Measurements from ENCODE around the gene AGA. TPM values are rescaled to one million over a fixed set of nuclear protein-coding genes. Genes with fewer than 3 reads are reported as not detected.

AGA gene
- total and polyA plus RNA-seq, 2 of the 4 experiments (the other 2 are of a cell fraction) = 26.3 to 38.5 TPM

- Histone ChIP-seq H4K5ac (ENCODE audit: low read depth, low read length) (peak overlapping the region; percentile 32; the same call in 1 of the 2 replicates), H2BK120ac (ENCODE audit: low read depth, low read length) (no peak overlapping the region; the same call in 1 of the 2 replicates), H2AK9ac (replicated peaks; ENCODE audit: low read depth, low read length, poor library complexity) (no peak overlapping the region), H4K20me1 (ENCODE audit: insufficient read depth, low read length) (no peaks in the 10 kb centered on the region), H3K4me2 (ENCODE audit: low read depth, low read length) (no peak overlapping the region), H2BK20ac (ENCODE audit: low read depth, low read length) (no peak overlapping the region; the same call in 1 of the 2 replicates), H3K27ac (ENCODE audit: insufficient read depth, low read length) (peak overlapping the region; percentile 22; the same call in 1 of the 2 replicates), H2BK5ac (ENCODE audit: low read depth, low read length, poor library complexity, severe bottlenecking) (no peak overlapping the region), H3K56ac (ENCODE audit: extremely low read depth, insufficient read depth, low read length) (no peak overlapping the region), H3K4me3 (ENCODE audit: insufficient read depth, low read depth, low read length) (no peak overlapping the region), H2AK5ac (ENCODE audit: low read depth, low read length) (no peak overlapping the region), H3K9ac (ENCODE audit: low read depth, low read length) (no peak overlapping the region), H3K9me3 (ENCODE audit: control insufficient read depth, insufficient read depth, low read length) (no peaks in the 10 kb centered on the region), H4K91ac (ENCODE audit: insufficient read depth, low read depth, low read length) (0 out of 2 replicates have a peak overlapping the region, but pooled peaks have one; percentile 1), H3K4me1 (ENCODE audit: control insufficient read depth, insufficient read depth, low read length) (peaks cover 2% of the 10 kb centered on the region; the same call in 1 of the 2 replicates), H4K8ac (ENCODE audit: low read depth in 2 of 2, low read length in 2 of 2) (no peak overlapping the region), H3K27me3 (ENCODE audit: control insufficient read depth, insufficient read depth, low read length) (no peaks in the 10 kb centered on the region), H2BK15ac (ENCODE audit: low read depth, low read length) (peak overlapping the region; percentile 55; the same call in 1 of the 3 replicates), H3K9me1 (ENCODE audit: insufficient read depth, low read length) (no peaks in the 10 kb centered on the region), H3K4ac (ENCODE audit: low read depth, low read length) (no peak overlapping the region), H3K14ac (replicated peaks; ENCODE audit: low read depth, low read length) (no peak overlapping the region), H3K36me3 (ENCODE audit: control insufficient read depth, insufficient read depth, low read length) (no peaks in the 10 kb centered on the region), H2AFZ (replicated peaks; ENCODE audit: low read length, poor library complexity) (no peak overlapping the region), H3K79me1 (ENCODE audit: low read depth in 1 of 2, low read length in 2 of 2) (no peaks in the 10 kb centered on the region; a peak in 1 of 4 replicates), H3K23ac (ENCODE audit: low read depth, low read length) (no peak overlapping the region), H3K18ac (ENCODE audit: low read depth, low read length) (peak overlapping the region; percentile 49; the same call in 1 of the 2 replicates)
- TF ChIP-seq MXI1 (IDR thresholded peaks at IDR 0.05; ENCODE audit: borderline replicate concordance, low read depth, low read length) = no peak
- TF ChIP-seq ELK1 (IDR thresholded peaks at IDR 0.05; ENCODE audit: borderline replicate concordance, low read depth, low read length) = no peak
- TF ChIP-seq USF2 (IDR thresholded peaks at IDR 0.05; ENCODE audit: low read depth, low read length) = no peak
- no peak for TF ChIP-seq RCOR1 (IDR thresholded peaks at IDR 0.05; ENCODE audit: insufficient replicate concordance, low read length)
- TF ChIP-seq CEBPB (IDR thresholded peaks at IDR 0.05; ENCODE audit: low read depth, low read length) = peak; percentile 36; the same call in 1 of the 2 replicates
- TF ChIP-seq FOS (IDR thresholded peaks at IDR 0.05; ENCODE audit: low read depth, low read length) = no peak
- TF ChIP-seq SMC3 (IDR thresholded peaks at IDR 0.05; ENCODE audit: low read depth, low read length) = no peak
- 100% methylated on average over 1 of the region's 4 CpGs; no CpG with 5 or more reads in 1 of the 2 experiments for WGBS, 2 experiments (ENCODE audit: extremely low coverage in 2 of 2, insufficient read length in 1 of 2)
- BruUV-seq (replicated peaks) = no TSS peak
- ChIA-PET POLR2A (ENCODE audit: unreplicated experiment) (no interaction called here), CTCF (interaction anchor here (0.6 kb wide), 1 partner anchor 200 kb away, joined by 3 read pairs; no protein-coding TSS in a partner anchor)
- in situ Hi-C loops (cut with MboI; ENCODE audit: low sequenced_read_pairs) = no loop called here
- peak; percentile 34; the same call in 1 of the 2 replicates for ATAC-seq (ENCODE audit: low read depth)
- dilution Hi-C loops (cut with HindIII; ENCODE audit: low sequenced_read_pairs, unreplicated experiment) = no loop called here
- peak; percentile 29 for DNase-seq
- intact Hi-C loops (cut with micrococcal nuclease) = no loop called here
These were observed 8.3 kb upstream of the AGA start for GRCh38 chr4:177450426-177451107.
